HepG2 (cell line): Measurements from ENCODE around the gene RAD50. TPM values are rescaled to one million over a fixed set of nuclear protein-coding genes. Genes with fewer than 3 reads are reported as not detected.

ENCODE experiments used
- ATAC-seq: fragments of 200-7000 bp; cut with Tn5 transposase; 3 replicates; pipeline ENCODE4 v1.9.1; 2020; ENCODE audit warnings: mild to moderate bottlenecking, moderate library complexity
- BruUV-seq: library from RNA; stranded (reverse); fragments of 400-500 nt; replicated peaks from 2 replicates; lab custom pipeline; 2021; lab: Mats Ljungman, UMichigan
- CTCF ChIA-PET: fragments of 300-600 bp; formaldehyde crosslinking; extraction: SDS; loops from one replicate; lab custom pipeline; 2021; ENCODE audit warnings: low total read pairs, inconsistent platforms, low intra/inter-chr PET ratio; lab: Yijun Ruan, JAX
- POLR2A ChIA-PET: fragments of 350-600 bp; sonication (Branson Sonifier 250); formaldehyde crosslinking; loops from one replicate; lab custom pipeline; 2020; ENCODE audit warnings: antibody characterized with exemption, inconsistent platforms; lab: Yijun Ruan, JAX
- DNase-seq: peaks from one replicate; pipeline ENCODE4 v3.0.0-alpha.2; 2015; ENCODE audit warnings: low spot score
- FAIRE-seq: peaks from 3 replicates; lab custom pipeline; 2011; peaks lifted over from hg19 to GRCh38; lab: Jason Lieb, UNC
- H2AFZ ChIP-seq: one replicate; pipeline ENCODE4 v1.6.1; 2011; ENCODE audit warnings: low read length, inconsistent platforms
- H3K27ac ChIP-seq: fragments of 300-600 bp; 3 replicates; pipeline ENCODE4 v1.8.0; 2011; ENCODE audit warnings: mixed run types, mild to moderate bottlenecking, mixed read lengths, low read length, inconsistent platforms; ENCODE audit not compliant: insufficient read depth; ENCODE audit errors: extremely low read length
- H3K27me3 ChIP-seq, 2 experiments: fragments of 200-600 bp in 1 of 2; 2 replicates in 1 of 2; 3 replicates in 1 of 2; pipeline versions ENCODE4 v1.6.0 to v1.8.0; 2011; ENCODE audit warnings: low read length in 2 of 2, mild to moderate bottlenecking in 2 of 2, moderate library complexity in 2 of 2, inconsistent platforms in 1 of 2; ENCODE audit not compliant: insufficient read depth in 2 of 2, control insufficient read depth in 1 of 2
- H3K36me3 ChIP-seq, 2 experiments: fragments of 200-600 bp in 1 of 2; replicated peaks in 1 of 2; 2 replicates in 1 of 2; 3 replicates in 1 of 2; pipeline versions ENCODE4 v1.5.1 to v1.8.0; 2011; ENCODE audit warnings: low read length in 2 of 2, inconsistent platforms in 1 of 2; ENCODE audit not compliant: insufficient read depth in 2 of 2, control insufficient read depth in 1 of 2
- H3K4me1 ChIP-seq: 2 replicates; pipeline ENCODE4 v1.5.1; 2012; ENCODE audit warnings: low read length, inconsistent platforms; ENCODE audit not compliant: insufficient read depth
- H3K4me2 ChIP-seq: 2 replicates; pipeline ENCODE4 v1.6.0; 2011; ENCODE audit warnings: low read depth, low read length, inconsistent platforms
- H3K4me3 ChIP-seq, 3 experiments: fragments of 200-600 bp in 1 of 3; sonication (generic), shearing (Covaris generic) in 1 of 3; replicated peaks in 1 of 3; 2 replicates each; pipeline ENCODE4 v1.5.1; 2011 to 2016; ENCODE audit warnings: low read length in 3 of 3, inconsistent platforms in 2 of 3, low read depth in 2 of 3, mild to moderate bottlenecking in 2 of 3, control low read depth in 1 of 3, mixed read lengths in 1 of 3; ENCODE audit not compliant: insufficient read depth in 1 of 3
- H3K79me2 ChIP-seq: one replicate; pipeline ENCODE4 v1.6.1; 2011; ENCODE audit warnings: low read length, inconsistent platforms; ENCODE audit not compliant: insufficient read depth
- H3K9ac ChIP-seq: 2 replicates; pipeline ENCODE4 v1.6.0; 2011; ENCODE audit warnings: mild to moderate bottlenecking, low read depth, low read length, inconsistent platforms; ENCODE audit not compliant: insufficient read depth
- H3K9me3 ChIP-seq: 2 replicates; pipeline ENCODE4 v1.5.1; 2012; ENCODE audit warnings: mild to moderate bottlenecking, low read length
- H4K20me1 ChIP-seq: 2 replicates; pipeline ENCODE4 v1.6.0; 2011; ENCODE audit warnings: inconsistent platforms, mild to moderate bottlenecking, low read length, moderate library complexity; ENCODE audit not compliant: insufficient read depth
- ARNT ChIP-seq: fragments of 450-650 bp; IDR thresholded peaks from 2 replicates; pipeline ENCODE4 v1.6.1; 2017
- EED ChIP-seq: sonication (generic); formaldehyde crosslinking; IDR thresholded peaks from 2 replicates; pipeline ENCODE4 v1.5.0; 2020; ENCODE audit warnings: mild to moderate bottlenecking, missing genetic modification reagents
- ETV5 ChIP-seq: IDR thresholded peaks from 2 replicates; pipeline ENCODE4 v1.6.1; 2018; ENCODE audit warnings: missing biosample characterization, missing genetic modification reagents, inconsistent platforms, borderline replicate concordance
- GFI1 ChIP-seq: sonication (generic); formaldehyde crosslinking; IDR thresholded peaks from 2 replicates; pipeline ENCODE4 v1.5.0; 2020; ENCODE audit warnings: missing genetic modification reagents, mild to moderate bottlenecking, borderline replicate concordance
- HNF4A ChIP-seq: sonication (generic); formaldehyde crosslinking; IDR thresholded peaks from 2 replicates; pipeline ENCODE4 v1.4.0; 2020; ENCODE audit warnings: missing genetic modification reagents
- HOXD1 ChIP-seq: sonication (generic); formaldehyde crosslinking; IDR thresholded peaks from 2 replicates; pipeline ENCODE4 v1.5.0; 2020; ENCODE audit warnings: missing genetic modification reagents
- PLSCR1 ChIP-seq: sonication (generic); formaldehyde crosslinking; IDR thresholded peaks from 2 replicates; pipeline ENCODE4 v1.5.0; 2020; ENCODE audit warnings: missing genetic modification reagents, mild to moderate bottlenecking, borderline replicate concordance
- ZNF296 ChIP-seq: sonication (generic); formaldehyde crosslinking; conservative IDR thresholded peaks from 2 replicates; pipeline ENCODE4 v1.5.0; 2020; ENCODE audit warnings: mild to moderate bottlenecking, missing genetic modification reagents
- ZNF780A ChIP-seq: sonication (generic); formaldehyde crosslinking; IDR thresholded peaks from 2 replicates; pipeline ENCODE4 v1.8.0; 2022; ENCODE audit warnings: mild to moderate bottlenecking, missing genetic modification reagents, moderate library complexity
- ZNF839 ChIP-seq: sonication (generic); formaldehyde crosslinking; IDR thresholded peaks from 2 replicates; pipeline ENCODE4 v1.4.0; 2020; ENCODE audit warnings: missing genetic modification reagents, mild to moderate bottlenecking, borderline replicate concordance
- WGBS: methylation state at CpG from one replicate; pipeline ENCODE4 v1.1.6; 2017; ENCODE audit warnings: low lambda C conversion rate; 5-methylcytosine and 5-hydroxymethylcytosine counted together
- in situ Hi-C: cut with HindIII; loops from 2 replicates; pipeline ENCODE4 v1.10.0; 2017; ENCODE audit warnings: low pct_unique_long_range_greater_than_20kb; ENCODE audit not compliant: extremely low pct_ligation_motif_present
- intact Hi-C: fragments of 100-400 bp; cut with micrococcal nuclease; formaldehyde crosslinking; loops from one replicate; pipeline ENCODE4 v1.10.0; 2022; ENCODE audit not compliant: unreplicated experiment
- polyA plus RNA-seq, 8 experiments: library from polyadenylated mRNA; depleted of rRNA in 3 of 8; stranded (reverse) in 7 of 8; unstranded in 1 of 8; fragments of >200 nt; fragmentation: Illumina TruSeq in 4 of 8; extraction: Trizol in 4 of 8; gene quantifications; 2 replicates each; pipeline versions ENCODE4 v1.2.1 to v1.2.3, GENCODE V29; 2011 to 2016; ENCODE audit warnings: low read depth in 4 of 8, missing spikeins in 1 of 8, mixed read lengths in 1 of 8; ENCODE audit not compliant: insufficient read depth in 1 of 8
- total RNA-seq, 5 experiments: library from RNA; depleted of rRNA; stranded (reverse); fragments of >200 nt; fragmentation: Illumina TruSeq; extraction: Trizol; gene quantifications; 2 replicates each; pipeline ENCODE4 v1.2.3, GENCODE V29; 2016; ENCODE audit warnings: low read depth in 1 of 5

The RAD50 gene
- total and polyA plus RNA-seq, 2 of the 13 experiments (the other 11 are each of a cell fraction or from before 2014, with no cell fraction given): 19.2 to 23.4 TPM

DNA sequence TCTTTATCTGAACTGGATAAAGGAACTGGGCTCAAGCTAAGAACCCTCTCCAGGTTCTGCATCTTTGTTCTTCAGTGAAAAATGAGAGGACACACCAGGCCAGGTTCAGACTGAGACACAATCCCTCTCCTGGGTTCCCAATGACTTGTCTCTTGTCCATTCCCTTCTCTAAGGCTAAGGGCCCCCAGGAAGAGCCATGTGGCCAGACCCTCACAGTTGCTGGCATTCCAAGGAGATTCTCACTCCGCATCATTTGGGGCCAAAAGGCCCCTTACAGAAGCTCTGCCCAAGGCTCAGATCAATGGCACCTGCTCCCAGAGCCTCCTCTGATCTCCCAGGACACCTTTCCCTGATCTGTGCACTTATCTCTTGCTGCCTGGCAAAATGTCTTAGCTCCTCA lies 122.0 kb downstream of the RAD50 start:
- H2AFZ ChIP-seq: no peak overlapping the region
- WGBS: 70% methylated on average over 1 of the region's 1 CpG
- H4K20me1 ChIP-seq: no peaks in the 10 kb centered on the region
- no peak overlapping the region for H3K4me2 ChIP-seq
- H3K79me2 ChIP-seq: no peaks in the 10 kb centered on the region
- H3K9ac ChIP-seq: no peak overlapping the region
- ChIA-PET POLR2A (no interaction called here), CTCF (no interaction called here)
- no peak for TF ChIP-seq ZNF296 (CRISPR knock-in tag)
- no peak for TF ChIP-seq HOXD1
- no peak for TF ChIP-seq ARNT
- no peak for TF ChIP-seq PLSCR1
- TF ChIP-seq ETV5 (CRISPR knock-in tag): no peak
- TF ChIP-seq ZNF839 (CRISPR knock-in tag): no peak
- no peak for TF ChIP-seq EED (CRISPR knock-in tag)
- no peak for TF ChIP-seq GFI1 (CRISPR knock-in tag)
- TF ChIP-seq ZNF780A: no peak
- no peak for TF ChIP-seq HNF4A (CRISPR knock-in tag)
- no peaks in the 10 kb centered on the region for H3K9me3 ChIP-seq
- in situ Hi-C loops (no loop called here), intact Hi-C loops (loop anchor here (5.0 to 10.0 kb wide), 2 partner anchors 64 to 291 kb away; no protein-coding TSS in a partner anchor)
- H3K4me1 ChIP-seq: peaks cover 35% of the 10 kb centered on the region
- FAIRE-seq (no peak), DNase-seq (no peak), ATAC-seq (no peak)
- no peaks in the 10 kb centered on the region for H3K36me3 ChIP-seq
- no peak overlapping the region for H3K4me3 ChIP-seq
- H3K27ac ChIP-seq: no peak overlapping the region
- peaks cover 1 to 11% of the 10 kb centered on the region in 2 experiments; a peak in 3 of 5 replicates for H3K27me3 ChIP-seq
- no TSS peak for BruUV-seq
